GM12878 (cell line): ENCODE data around the gene PHAF1. TPM values are rescaled to one million over a fixed set of nuclear protein-coding genes. Genes with fewer than 3 reads are reported as not detected.

ENCODE experiments used
- CBX5 ChIP-seq: sonication (generic); IDR thresholded peaks from 2 replicates; pipeline ENCODE4 v1.6.1; 2016; ENCODE audit warnings: low read depth, moderate library complexity, mild to moderate bottlenecking, inconsistent platforms
- ETV6 ChIP-seq, 2 experiments: fragments of 450-650 bp in 1 of 2; IDR thresholded peaks in 1 of 2; conservative IDR thresholded peaks in 1 of 2; 2 replicates each; pipeline ENCODE4 v1.6.1; 2014; ENCODE audit warnings: antibody characterized with exemption in 1 of 2, borderline replicate concordance in 1 of 2, low read depth in 1 of 2, mild to moderate bottlenecking in 1 of 2, moderate library complexity in 1 of 2
- GABPA ChIP-seq: IDR thresholded peaks from 2 replicates; pipeline ENCODE4 v1.6.1; 2014; ENCODE audit warnings: antibody characterized with exemption, low read depth, mild to moderate bottlenecking, inconsistent platforms
- NFXL1 ChIP-seq: fragments of 450-650 bp; IDR thresholded peaks from 2 replicates; pipeline ENCODE4 v1.6.1; 2017; ENCODE audit warnings: antibody characterized with exemption, mild to moderate bottlenecking, borderline replicate concordance
- NRF1 ChIP-seq: conservative IDR thresholded peaks from 2 replicates; pipeline ENCODE4 v1.6.1; 2011; ENCODE audit warnings: mild to moderate bottlenecking, low read depth, low read length, improper control_type of control experiment
- POLR2A ChIP-seq: IDR thresholded peaks from 2 replicates; pipeline ENCODE4 v1.6.1; 2011; ENCODE audit warnings: low read depth, mild to moderate bottlenecking, low read length
- POU2F2 ChIP-seq: IDR thresholded peaks from 3 replicates; pipeline ENCODE4 v1.6.1; 2011; ENCODE audit warnings: low read depth, mild to moderate bottlenecking, low read length, borderline replicate concordance
- PRDM15 ChIP-seq: fragments of 450-650 bp; formaldehyde crosslinking; IDR thresholded peaks from 2 replicates; pipeline ENCODE4 v1.4.0; 2020; ENCODE audit warnings: mild to moderate bottlenecking, moderate library complexity
- SREBF1 ChIP-seq: IDR thresholded peaks from 2 replicates; pipeline ENCODE4 v1.6.1; 2012; ENCODE audit warnings: mild to moderate bottlenecking, low read length
- SUPT20H ChIP-seq: IDR thresholded peaks from 2 replicates; pipeline ENCODE4 v1.6.1; 2011; ENCODE audit warnings: low read depth, mild to moderate bottlenecking, low read length, moderate library complexity, borderline replicate concordance; ENCODE audit not compliant: control insufficient read depth
- ZSCAN29 ChIP-seq: fragments of 450-650 bp; IDR thresholded peaks from 2 replicates; pipeline ENCODE4 v1.6.1; 2017; ENCODE audit warnings: mild to moderate bottlenecking, moderate library complexity
- polyA plus RNA-seq, 11 experiments: library from polyadenylated mRNA; depleted of rRNA in 4 of 11; unstranded in 6 of 11; stranded (reverse) in 5 of 11; fragments of >200 nt; fragmentation: Nextera tagmentation in 4 of 11; fragmentation: Illumina TruSeq in 1 of 11; extraction: Ambion mirVana in 4 of 11; extraction: Trizol in 1 of 11; gene quantifications; 1 replicate in 1 of 11; 2 replicates in 10 of 11; pipeline versions ENCODE4 v1.2.1 to v1.2.3, GENCODE V29; 2011 to 2016; ENCODE audit warnings: inconsistent platforms in 2 of 11, missing spikeins in 2 of 11, low read depth in 1 of 11
- total RNA-seq, 4 experiments: library from RNA; depleted of rRNA in 3 of 4; stranded (reverse); fragments of >200 nt in 3 of 4; fragmentation: Illumina TruSeq in 1 of 4; extraction: Trizol in 1 of 4; gene quantifications; 2 replicates each; pipeline versions ENCODE4 v1.2.1 to v1.2.3, GENCODE V29; 2013 to 2021
- TF ChIP-seq, protein P1 (sequence below): IDR thresholded peaks from 2 replicates; pipeline ENCODE4 v1.6.1; 2012; ENCODE audit warnings: low read depth, low read length, improper control_type of control experiment
- TF ChIP-seq, protein P2 (sequence below): IDR thresholded peaks from 2 replicates; pipeline ENCODE4 v1.6.1; 2012; ENCODE audit warnings: low read depth, low read length, improper control_type of control experiment

The PHAF1 gene
- total and polyA plus RNA-seq, 10 of the 15 experiments (the other 5 are each of a cell fraction or from before 2014, with no cell fraction given), result 4.5 to 20.9 (median 14.9) TPM

- TF ChIP-seq PRDM15 (CRISPR knock-in tag) (no peak), NRF1 (no peak), SUPT20H (no peak), NFXL1 (no peak), SREBF1 (no peak), POU2F2 (no peak), GABPA (no peak), ZSCAN29 (no peak), POLR2A (no peak), CBX5 (no peak), ETV6 (conservative IDR thresholded peaks at IDR 0.05 in 1 of 2, IDR thresholded peaks at IDR 0.05 in 1 of 2; ENCODE audit: borderline replicate concordance in 1 of 2, low read depth in 1 of 2) (no peak)
- TF ChIP-seq, protein P1, sequence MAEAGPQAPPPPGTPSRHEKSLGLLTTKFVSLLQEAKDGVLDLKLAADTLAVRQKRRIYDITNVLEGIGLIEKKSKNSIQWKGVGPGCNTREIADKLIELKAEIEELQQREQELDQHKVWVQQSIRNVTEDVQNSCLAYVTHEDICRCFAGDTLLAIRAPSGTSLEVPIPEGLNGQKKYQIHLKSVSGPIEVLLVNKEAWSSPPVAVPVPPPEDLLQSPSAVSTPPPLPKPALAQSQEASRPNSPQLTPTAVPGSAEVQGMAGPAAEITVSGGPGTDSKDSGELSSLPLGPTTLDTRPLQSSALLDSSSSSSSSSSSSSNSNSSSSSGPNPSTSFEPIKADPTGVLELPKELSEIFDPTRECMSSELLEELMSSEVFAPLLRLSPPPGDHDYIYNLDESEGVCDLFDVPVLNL, result no peak
- TF ChIP-seq, protein P2, sequence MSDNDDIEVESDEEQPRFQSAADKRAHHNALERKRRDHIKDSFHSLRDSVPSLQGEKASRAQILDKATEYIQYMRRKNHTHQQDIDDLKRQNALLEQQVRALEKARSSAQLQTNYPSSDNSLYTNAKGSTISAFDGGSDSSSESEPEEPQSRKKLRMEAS, result no peak
- TF ChIP-seq, all 136 proteins: peak for 0
These were observed 36.0 kb downstream of the PHAF1 start (continued) for GRCh38 chr16:67145746-67146145.
